DND-41 (cell line): ENCODE data around the gene PTPRN2.

Experiments
- CTCF ChIP-seq: IDR thresholded peaks from 2 replicates; pipeline ENCODE4 v1.5.1; 2012; ENCODE audit warnings: borderline replicate concordance, low read length, moderate library complexity, mild to moderate bottlenecking; ENCODE audit not compliant: poor library complexity, severe bottlenecking; ENCODE audit errors: extremely low read depth
- EZH2 ChIP-seq: IDR thresholded peaks from 3 replicates; pipeline ENCODE4 v1.6.1; 2012; ENCODE audit warnings: borderline replicate concordance, low read depth, mild to moderate bottlenecking, moderate library complexity, low read length, inconsistent platforms; ENCODE audit not compliant: severe bottlenecking

GRCh38 chr7:158603773-158604755 lies 16.4 kb upstream of the PTPRN2 start:
- no peak for TF ChIP-seq CTCF
- no peak for TF ChIP-seq EZH2
